ENCODE measurements around the gene BAIAP2. TPM values are rescaled to one million over a fixed set of nuclear protein-coding genes. Genes with fewer than 3 reads are reported as not detected.
"Not testable (repeated sequence)": the region's sequence is repeated elsewhere in the genome, so short reads cannot be mapped to it uniquely, and the experiment has no call there.

BAIAP2 gene
- total RNA-seq, 1 experiment from 2014 or later: 105 TPM

- no peak for DNase-seq (ENCODE audit: low spot score)
Observed at GRCh38 chr17:81137248-81137647, 102.3 kb downstream of the BAIAP2 start.

- no peak for DNase-seq (ENCODE audit: low spot score)
Observed at GRCh38 chr17:81138083-81138482, 103.1 kb downstream of the BAIAP2 start.

- no peak for DNase-seq (ENCODE audit: low spot score)
Observed at GRCh38 chr17:81138500-81138899, 103.5 kb downstream of the BAIAP2 start.

DNA sequence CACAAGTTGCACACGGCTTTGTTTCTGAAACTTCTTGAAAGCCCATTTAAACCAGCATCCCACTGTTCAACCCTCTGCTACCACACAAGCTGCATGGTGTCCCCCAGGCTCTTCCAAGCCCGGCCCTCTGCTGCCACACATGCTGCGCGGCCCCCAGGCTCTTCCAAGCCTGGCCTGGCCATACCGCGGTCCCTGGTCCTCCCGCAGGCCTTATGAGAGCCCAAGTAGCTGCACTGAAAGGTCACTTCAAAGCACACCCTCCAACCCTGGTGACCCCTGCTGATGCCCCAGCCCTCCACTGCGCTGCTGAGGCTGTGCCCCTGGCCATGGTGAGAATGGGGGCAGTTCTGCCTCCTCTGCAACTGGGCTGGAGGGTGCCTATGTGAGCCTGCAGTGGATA is 104.5 kb downstream of the BAIAP2 start:
- no peak for DNase-seq (ENCODE audit: low spot score)

- no peak for DNase-seq (ENCODE audit: low spot score)
Observed at GRCh38 chr17:81140018-81140417, 105.1 kb downstream of the BAIAP2 start.

DNA sequence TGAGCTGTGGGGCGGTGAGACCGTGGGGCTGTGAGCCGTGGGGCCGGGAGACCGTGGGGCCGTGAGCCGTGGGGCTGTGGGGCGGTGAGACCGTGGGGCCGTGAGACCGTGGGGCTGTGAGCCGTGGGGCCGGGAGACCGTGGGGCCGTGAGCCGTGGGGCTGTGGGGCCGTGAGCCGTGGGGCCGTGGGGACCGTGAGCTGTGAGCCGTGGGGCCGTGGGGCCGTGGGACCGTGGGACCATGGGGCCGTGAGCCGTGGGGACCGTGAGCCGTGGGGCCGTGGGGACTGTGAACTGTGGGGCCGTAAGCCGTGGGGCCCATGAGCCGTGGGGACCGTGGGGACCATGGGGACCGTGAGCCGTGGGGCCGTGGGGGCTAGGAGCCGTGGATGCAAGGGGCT is 105.7 kb downstream of the BAIAP2 start:
- DNase-seq (ENCODE audit: low spot score): no peak

DNA sequence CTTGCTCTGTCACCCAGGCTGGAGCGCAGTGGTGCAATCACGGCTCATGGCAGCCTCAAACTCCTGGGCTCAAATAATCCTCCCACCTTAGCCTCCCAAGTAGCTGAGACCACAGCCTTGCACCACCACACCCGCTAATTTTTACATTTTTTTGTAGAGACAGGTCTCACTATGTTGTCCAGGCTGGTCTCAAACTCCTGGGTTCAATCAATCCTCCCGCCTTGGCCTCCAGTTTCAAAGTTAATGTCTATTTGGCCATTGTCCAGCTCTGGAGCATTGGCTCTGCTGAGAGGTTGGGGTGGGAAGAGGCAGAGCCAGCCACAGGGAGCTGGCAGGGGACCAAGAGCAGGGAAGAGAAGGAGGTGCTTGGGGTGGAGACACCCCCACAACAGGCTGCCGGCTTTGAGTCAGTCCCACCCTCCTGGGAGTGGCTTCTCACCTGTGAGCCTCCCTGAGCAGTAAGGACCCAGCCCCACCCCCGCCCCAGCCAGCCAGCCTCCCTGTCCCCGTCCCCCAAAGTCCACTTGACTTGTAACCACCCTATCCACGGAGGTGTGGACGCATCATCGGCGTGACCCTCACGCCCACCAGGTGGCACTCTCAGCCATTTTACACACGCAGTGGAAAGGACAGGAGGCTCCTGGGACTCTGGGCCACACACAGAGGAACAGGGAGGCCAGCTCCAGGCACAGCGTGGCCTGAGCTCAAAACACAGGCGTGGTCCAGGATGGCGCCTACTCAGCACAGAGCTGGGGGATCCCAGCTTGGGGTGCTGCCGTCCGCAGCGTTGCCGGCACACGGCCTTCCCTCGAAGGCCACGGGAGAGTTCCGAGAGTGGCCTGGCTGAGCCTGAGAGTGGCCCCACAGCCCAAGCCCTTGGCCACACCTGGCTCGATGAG is 107.6 kb downstream of the BAIAP2 start:
- DNase-seq (ENCODE audit: low spot score): peak; percentile 98

- DNase-seq (ENCODE audit: low spot score): no peak
Observed at GRCh38 chr17:81143200-81143527, 108.2 kb downstream of the BAIAP2 start.

GRCh38 chr17:81143717-81144422 is 108.9 kb downstream of the BAIAP2 start:
- no peak for DNase-seq (ENCODE audit: low spot score)

DNA sequence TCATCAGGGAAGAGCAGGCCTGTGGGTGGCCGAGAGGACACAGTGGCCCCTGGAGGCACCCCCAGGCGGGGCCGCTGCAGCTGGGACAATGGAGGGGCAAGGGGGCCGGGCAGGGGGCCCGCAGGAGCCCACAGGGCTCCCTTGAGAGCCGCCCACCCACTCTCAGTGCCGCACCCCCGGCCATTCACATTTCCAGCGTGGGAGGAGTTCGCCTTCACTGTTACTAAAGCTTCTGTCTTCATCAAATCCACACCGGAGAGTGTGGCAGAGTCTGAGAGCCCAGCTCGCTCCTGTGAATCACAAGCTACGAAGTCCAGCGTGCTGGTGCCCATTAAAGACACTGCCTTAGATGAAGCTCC is 109.5 kb downstream of the BAIAP2 start:
- DNase-seq (ENCODE audit: low spot score): no peak

- not testable (repeated sequence) for DNase-seq (ENCODE audit: low spot score)
Observed at GRCh38 chr17:81146208-81146607, 111.3 kb downstream of the BAIAP2 start.

GRCh38 chr17:81147701-81148100 is 112.8 kb downstream of the BAIAP2 start:
- no peak for DNase-seq (ENCODE audit: low spot score)

DNA sequence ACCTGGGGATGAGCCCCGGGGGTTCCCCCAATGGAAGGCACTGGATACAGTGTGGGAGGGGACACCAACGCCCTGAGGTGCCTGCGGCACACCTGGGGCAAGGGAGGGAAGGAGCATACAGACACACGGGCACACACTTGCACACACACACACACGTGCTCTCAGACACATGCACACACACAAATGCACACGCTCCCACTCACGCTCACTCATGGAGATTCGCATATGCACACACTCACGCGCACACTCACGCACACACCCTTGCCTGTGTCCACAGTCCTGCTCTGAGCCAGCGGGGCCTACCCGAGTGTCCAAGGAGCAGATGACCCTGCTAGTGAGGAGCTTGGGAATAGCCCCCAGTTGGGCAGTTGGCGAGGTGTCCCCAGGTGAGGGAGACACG is 113.6 kb downstream of the BAIAP2 start:
- no peak for DNase-seq (ENCODE audit: low spot score)

DNA sequence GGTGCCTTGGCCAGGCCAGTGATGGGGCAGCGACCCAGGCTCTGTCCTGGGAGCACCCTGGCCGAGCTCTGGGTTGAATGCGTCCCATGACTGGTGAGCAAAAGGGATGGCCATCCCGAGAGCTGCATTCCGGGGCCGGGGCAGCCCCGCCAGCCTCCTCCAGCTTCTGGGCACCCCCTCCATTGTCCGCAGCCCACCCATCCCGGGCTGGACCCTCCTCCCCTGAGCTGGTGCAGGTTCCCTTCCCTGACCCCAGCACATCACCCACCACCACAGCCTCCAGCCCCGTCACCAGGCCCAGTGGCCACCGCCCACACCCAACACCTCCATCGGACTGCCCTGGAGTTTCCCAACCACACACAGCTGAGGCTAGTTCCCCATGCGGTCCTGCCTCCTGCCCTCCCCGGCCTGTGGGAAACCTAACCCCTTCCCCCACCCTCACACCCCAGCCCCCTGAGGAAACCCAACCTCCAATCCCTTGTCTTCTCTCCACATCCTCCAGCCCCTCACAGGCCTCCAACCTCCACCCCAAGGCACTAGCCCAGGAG is 114.1 kb downstream of the BAIAP2 start:
- DNase-seq (ENCODE audit: low spot score): no peak

GRCh38 chr17:81150377-81151077 is 115.6 kb downstream of the BAIAP2 start:
- DNase-seq (ENCODE audit: low spot score): no peak

- DNase-seq (ENCODE audit: low spot score): no peak
Observed at GRCh38 chr17:81151278-81151677, 116.3 kb downstream of the BAIAP2 start.

- DNase-seq (ENCODE audit: low spot score): no peak
Observed at GRCh38 chr17:81152288-81152828, 117.4 kb downstream of the BAIAP2 start.

- DNase-seq (ENCODE audit: low spot score): no peak
Observed at GRCh38 chr17:81153340-81153803, 118.4 kb downstream of the BAIAP2 start.

DNA sequence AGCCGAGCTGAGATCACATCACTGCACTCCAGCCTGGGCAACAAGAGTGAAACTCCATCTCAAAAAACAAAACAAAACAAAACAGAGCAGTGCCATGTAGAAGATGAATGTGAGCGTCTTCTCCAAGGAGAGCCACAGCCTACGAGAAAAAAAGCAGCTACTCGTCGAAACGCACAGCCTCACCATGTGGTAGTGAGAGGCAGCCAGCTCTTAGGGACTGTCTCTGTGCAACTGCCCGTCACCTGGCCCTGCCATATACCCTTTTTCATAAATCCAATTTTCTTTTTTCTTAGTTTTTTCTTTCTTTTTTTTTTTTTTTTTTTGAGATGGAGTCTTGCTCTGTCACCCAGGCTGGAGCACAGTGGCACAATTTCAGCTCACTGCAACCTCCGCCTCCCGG is 119.1 kb downstream of the BAIAP2 start:
- not testable (repeated sequence) for DNase-seq (ENCODE audit: low spot score)

DNA sequence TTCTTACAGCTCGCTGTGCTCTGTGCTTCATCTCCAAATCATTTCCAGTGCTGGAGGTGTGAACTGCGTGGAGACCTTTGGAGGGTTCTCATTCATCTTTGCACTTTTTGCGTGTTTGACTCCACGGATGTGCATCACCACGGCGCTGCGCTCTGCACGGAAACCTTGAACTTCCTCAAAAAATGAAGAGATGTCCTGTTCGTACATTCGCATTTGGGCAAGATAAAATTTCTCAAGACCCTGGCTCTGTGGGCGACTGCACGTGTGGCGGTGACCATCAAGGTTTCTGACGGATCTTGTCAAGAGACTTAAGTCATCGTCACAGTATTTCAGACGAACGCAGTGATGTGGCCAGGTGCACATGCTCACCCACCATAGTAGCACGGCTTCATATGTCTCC is 120.0 kb downstream of the BAIAP2 start:
- no peak for DNase-seq (ENCODE audit: low spot score)

DNA sequence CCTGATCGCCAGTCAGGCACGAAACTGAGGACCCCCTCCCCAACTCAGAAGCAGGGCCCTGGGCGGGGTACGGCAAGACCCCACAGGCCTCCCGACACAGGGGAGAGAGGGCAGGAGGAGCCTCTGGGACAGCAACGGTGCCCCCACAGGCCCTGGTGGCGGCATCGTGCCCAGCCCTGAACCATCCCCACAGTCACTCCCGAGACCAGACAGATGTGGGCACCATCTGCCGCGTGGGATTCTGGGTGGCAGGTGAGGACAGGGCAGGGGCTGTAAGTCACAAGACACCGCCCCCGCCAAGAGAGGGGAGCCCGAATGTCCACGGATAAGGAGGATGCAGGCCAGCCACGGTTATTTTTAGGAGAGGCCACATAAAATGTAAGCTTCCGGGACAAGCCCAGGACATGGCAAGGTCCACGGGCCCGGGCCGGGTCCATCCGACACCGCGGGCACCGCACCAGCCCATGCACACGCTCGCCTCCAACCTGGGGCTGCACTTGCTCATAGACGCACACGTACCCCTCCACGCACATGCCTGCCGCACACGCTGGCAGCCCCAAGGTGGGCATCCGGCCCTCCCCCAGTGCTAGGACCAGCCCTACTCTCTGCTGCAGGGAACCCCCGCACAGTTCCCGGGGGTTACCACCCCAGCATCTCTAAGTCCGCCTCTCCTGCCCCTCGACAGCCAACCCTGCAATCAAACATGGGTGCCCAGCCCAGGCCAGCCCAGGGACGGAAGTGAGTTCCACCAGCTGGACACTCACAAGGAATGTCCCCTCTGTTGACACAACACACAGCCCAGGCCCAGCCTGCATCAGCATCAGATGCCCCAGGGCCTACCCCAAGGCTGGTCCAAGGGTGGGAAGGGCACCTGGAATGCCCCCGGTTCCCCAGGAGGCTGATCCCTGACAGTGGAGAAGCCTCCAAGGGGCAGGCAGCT is 122.2 kb downstream of the BAIAP2 start:
- no peak for DNase-seq (ENCODE audit: low spot score)

Data from HT-29 (cell line).